Measurements from ENCODE around the gene AAR2.
A peak's percentile ranks its signal among the peaks of the same experiment; 100 is the strongest.

The AAR2 gene

DNA sequence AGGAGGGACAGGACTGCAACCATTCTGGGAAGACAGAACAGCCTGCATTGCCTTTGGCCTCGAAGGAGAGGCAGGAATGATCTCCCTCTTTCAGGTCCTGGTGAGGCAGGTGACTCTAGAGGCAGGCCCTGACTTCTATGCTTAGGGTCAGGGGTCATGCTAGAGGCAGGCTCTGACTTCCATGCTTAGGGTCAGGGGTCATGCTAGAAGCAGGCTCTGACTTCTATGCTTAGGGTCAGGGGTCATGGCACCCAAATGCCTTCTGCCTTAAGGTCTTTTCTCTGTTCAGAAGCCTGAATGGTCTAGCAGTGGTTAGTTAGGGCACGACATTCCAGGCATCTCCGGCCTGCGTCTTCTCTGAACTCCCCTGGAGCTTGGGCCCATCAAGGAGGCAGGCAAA, 35.1 kb upstream of the AAR2 start:
- H3K4me3 ChIP-seq (ENCODE audit: low read depth, low read length) = no peak overlapping the region
- TF ChIP-seq, protein P1, sequence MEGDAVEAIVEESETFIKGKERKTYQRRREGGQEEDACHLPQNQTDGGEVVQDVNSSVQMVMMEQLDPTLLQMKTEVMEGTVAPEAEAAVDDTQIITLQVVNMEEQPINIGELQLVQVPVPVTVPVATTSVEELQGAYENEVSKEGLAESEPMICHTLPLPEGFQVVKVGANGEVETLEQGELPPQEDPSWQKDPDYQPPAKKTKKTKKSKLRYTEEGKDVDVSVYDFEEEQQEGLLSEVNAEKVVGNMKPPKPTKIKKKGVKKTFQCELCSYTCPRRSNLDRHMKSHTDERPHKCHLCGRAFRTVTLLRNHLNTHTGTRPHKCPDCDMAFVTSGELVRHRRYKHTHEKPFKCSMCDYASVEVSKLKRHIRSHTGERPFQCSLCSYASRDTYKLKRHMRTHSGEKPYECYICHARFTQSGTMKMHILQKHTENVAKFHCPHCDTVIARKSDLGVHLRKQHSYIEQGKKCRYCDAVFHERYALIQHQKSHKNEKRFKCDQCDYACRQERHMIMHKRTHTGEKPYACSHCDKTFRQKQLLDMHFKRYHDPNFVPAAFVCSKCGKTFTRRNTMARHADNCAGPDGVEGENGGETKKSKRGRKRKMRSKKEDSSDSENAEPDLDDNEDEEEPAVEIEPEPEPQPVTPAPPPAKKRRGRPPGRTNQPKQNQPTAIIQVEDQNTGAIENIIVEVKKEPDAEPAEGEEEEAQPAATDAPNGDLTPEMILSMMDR (conservative IDR thresholded peaks at IDR 0.05; ENCODE audit: low read depth, low read length) = no peak

DNA sequence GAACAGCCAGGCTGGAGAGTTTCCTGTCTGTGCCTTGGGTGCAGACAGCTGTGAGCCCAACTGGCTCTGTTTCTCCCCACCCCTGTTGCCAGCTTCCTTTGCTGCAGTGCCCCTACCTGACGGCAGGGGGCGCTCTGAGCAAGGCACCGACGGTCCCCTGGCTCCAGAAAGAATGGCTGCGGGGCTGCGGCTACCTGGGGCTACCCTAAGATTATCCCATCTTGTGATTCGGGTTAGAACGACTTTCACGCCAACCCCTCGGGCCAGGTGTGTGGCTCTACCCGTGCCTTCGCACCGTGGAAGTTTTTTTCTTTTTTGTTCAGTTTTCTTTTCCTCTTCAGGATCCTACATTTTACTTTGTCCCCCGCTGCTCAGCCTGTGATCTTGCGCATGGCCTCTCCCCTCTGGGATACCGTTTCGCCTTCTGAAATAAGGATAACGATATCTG, 33.4 kb upstream of the AAR2 start:
- TF ChIP-seq, protein P1 (conservative IDR thresholded peaks at IDR 0.05; ENCODE audit: low read depth, low read length) = peak; percentile 99
- peak; percentile 58 for DNase-seq (ENCODE audit: low read depth)
- no peak overlapping the region for H3K4me3 ChIP-seq (ENCODE audit: low read depth, low read length)

More for the DNA sequence above, 35.1 kb upstream of the AAR2 start:
- no peak for DNase-seq (ENCODE audit: low read depth)

DNA sequence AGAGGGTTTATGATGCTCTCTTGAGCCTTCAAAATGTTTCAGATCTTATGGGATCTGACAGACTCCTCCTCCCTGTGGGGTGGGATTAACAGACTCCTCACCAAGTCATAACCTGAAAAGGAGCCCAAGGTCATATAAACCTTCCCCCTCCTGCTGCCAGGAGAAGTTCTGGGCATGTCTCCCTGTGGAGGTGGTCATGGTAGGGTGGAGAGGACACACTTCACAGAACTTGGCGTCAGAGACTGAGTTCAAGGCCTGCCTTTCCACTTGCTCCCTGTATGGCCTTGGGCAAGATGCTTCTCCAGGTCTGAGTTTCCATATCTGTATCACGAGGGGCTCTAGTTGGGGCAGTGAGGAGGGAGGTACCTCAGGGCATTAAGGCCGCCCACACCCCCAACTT, 32.4 kb upstream of the AAR2 start:
- no peak for DNase-seq (ENCODE audit: low read depth)
- no peak overlapping the region for H3K4me3 ChIP-seq (ENCODE audit: low read depth, low read length)
- TF ChIP-seq, protein P1 (conservative IDR thresholded peaks at IDR 0.05; ENCODE audit: low read depth, low read length) = no peak

DNA sequence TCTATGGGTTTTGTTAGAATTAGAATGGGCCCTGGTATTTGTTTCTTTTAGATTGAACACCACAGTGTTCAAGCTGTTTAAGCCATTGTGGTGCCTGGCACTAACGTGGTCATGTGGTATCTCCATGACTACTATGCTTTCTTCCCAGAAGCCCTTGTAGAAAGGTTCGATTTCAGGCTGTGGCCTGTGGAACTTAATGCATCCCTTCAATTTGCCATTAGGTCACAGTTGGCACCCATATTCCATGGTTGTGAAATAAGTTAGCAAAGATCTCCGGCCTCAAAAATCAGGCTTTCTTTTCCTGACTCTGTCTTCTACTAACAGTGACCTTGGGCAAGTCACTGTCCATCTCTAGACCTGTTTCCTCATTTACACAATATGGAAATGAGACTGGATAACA, 31.3 kb upstream of the AAR2 start:
- H3K4me3 ChIP-seq (ENCODE audit: low read depth, low read length) = no peak overlapping the region
- TF ChIP-seq, protein P1 (conservative IDR thresholded peaks at IDR 0.05; ENCODE audit: low read depth, low read length) = no peak
- no peak for DNase-seq (ENCODE audit: low read depth)

DNA sequence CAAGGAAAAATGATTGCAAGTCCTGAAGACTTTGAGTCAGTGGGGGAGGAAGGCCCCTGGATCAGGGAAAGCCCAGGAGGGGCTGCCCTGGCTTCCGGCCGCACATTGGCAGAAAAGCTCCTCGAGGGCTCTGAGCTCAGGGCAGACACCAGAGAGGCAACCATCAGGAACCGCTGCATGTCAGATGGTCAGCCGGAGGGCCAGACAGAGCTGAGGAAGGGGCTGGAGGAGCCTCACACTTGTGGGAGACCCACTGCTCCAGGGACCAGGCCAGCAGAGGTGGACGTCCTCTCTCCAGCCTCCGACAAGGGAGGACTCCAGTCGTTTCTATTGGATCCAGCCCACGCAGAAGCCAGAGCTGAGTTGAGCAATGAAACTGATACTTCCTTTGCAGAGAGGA, 30.2 kb upstream of the AAR2 start:
- no peak for DNase-seq (ENCODE audit: low read depth)
- H3K4me3 ChIP-seq (ENCODE audit: low read depth, low read length) = no peak overlapping the region
- TF ChIP-seq, protein P1 (conservative IDR thresholded peaks at IDR 0.05; ENCODE audit: low read depth, low read length) = no peak

DNA sequence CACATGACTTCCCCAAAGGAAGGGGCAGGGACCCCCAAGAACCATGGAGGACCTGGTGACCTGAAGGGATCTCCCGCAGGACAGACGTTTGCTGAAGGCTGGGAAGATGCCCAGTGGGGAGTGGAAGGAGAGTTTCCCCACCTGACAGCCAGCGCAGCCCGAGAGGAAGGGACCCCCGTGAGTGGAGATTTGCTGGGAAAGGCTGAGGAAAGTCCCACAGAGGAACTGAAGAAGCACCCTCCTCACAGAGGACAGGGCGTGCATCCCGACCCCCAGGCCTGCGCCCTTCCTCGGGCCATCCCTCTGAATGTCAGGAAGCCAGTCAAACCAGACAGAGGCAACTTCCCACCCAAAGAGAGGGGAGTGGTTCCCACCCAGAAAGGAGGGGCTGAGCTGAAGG, 29.6 kb upstream of the AAR2 start:
- DNase-seq (ENCODE audit: low read depth) = no peak
- TF ChIP-seq, protein P1 (conservative IDR thresholded peaks at IDR 0.05; ENCODE audit: low read depth, low read length) = no peak
- H3K4me3 ChIP-seq (ENCODE audit: low read depth, low read length) = no peak overlapping the region

DNA sequence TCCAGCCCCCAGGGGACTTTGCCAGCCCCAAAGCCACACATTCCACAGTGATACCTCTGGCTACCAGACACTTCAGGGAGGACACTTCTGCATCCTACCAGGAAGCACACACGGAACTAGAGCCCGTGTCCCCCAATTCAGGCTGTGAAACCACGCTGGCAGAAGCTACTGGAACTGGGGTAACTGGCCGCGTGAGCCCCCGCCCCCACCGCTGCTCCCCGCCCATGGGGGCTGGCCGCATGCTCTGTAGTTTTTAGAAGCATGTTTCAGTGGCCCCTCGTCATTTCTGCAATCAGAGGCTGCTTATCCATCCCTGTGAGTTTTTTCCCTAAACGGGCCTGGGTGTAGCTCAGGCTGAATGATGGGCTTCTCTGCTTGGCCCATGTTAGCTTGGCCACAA, 28.7 kb upstream of the AAR2 start:
- TF ChIP-seq, protein P1 (conservative IDR thresholded peaks at IDR 0.05; ENCODE audit: low read depth, low read length) = no peak
- no peak overlapping the region for H3K4me3 ChIP-seq (ENCODE audit: low read depth, low read length)
- no peak for DNase-seq (ENCODE audit: low read depth)

All from choroid plexus epithelial cell (primary cell).